Fibroblast of skin of right quadriceps (primary cell): ENCODE data around the gene TSPAN4.
A peak's percentile ranks its signal among the peaks of the same experiment; 100 is the strongest.

Experiments used
- DNase-seq: peaks from one replicate; pipeline ENCODE4 v3.0.0-alpha.2; 2013

The TSPAN4 gene

GRCh38 chr11:890794-891540 is 48.3 kb downstream of the TSPAN4 start:
- no peak for DNase-seq

GRCh38 chr11:893008-893654 is 50.5 kb downstream of the TSPAN4 start:
- DNase-seq, result no peak

GRCh38 chr11:894575-895201 is 52.0 kb downstream of the TSPAN4 start:
- DNase-seq, result no peak

- no peak for DNase-seq
Observed at GRCh38 chr11:895331-896110, 52.9 kb downstream of the TSPAN4 start.

GRCh38 chr11:897253-898142 is 54.8 kb downstream of the TSPAN4 start:
- no peak for DNase-seq

GRCh38 chr11:898143-898511 is 55.5 kb downstream of the TSPAN4 start:
- DNase-seq, result peak; percentile 13

- peak; percentile 8 for DNase-seq
Observed at GRCh38 chr11:898540-899190, 56.0 kb downstream of the TSPAN4 start.

- DNase-seq, result no peak
Observed at GRCh38 chr11:899724-900123, 57.1 kb downstream of the TSPAN4 start.

- DNase-seq, result no peak
Observed at GRCh38 chr11:900545-900944, 57.9 kb downstream of the TSPAN4 start.

- DNase-seq, result no peak
Observed at GRCh38 chr11:901452-902061, 58.9 kb downstream of the TSPAN4 start.

- DNase-seq, result no peak
Observed at GRCh38 chr11:904380-904779, 61.7 kb downstream of the TSPAN4 start.

GRCh38 chr11:905952-906351 is 63.3 kb downstream of the TSPAN4 start:
- DNase-seq, result no peak

- no peak for DNase-seq
Observed at GRCh38 chr11:907668-908067, 65.0 kb downstream of the TSPAN4 start.

- DNase-seq, result no peak
Observed at GRCh38 chr11:908273-908672, 65.6 kb downstream of the TSPAN4 start.

- no peak for DNase-seq
Observed at GRCh38 chr11:909406-909805, 66.8 kb downstream of the TSPAN4 start.

- no peak for DNase-seq
Observed at GRCh38 chr11:910044-910588, 67.5 kb downstream of the TSPAN4 start.

- DNase-seq, result peak; percentile 79
Observed at GRCh38 chr11:910589-911030, 68.0 kb downstream of the TSPAN4 start, which contains the start of gene CHID1. CHID1 (minus strand) TSS chr11:910810; CDS start chr11:904816, 5,994 bp downstream.

GRCh38 chr11:911031-911889 is 68.6 kb downstream of the TSPAN4 start:
- DNase-seq, result peak; percentile 74

GRCh38 chr11:911890-912219 is 69.2 kb downstream of the TSPAN4 start:
- DNase-seq, result no peak

GRCh38 chr11:912266-912665 is 69.6 kb downstream of the TSPAN4 start:
- no peak for DNase-seq
